Psoas muscle (tissue), 8 donors: ENCODE data around the gene TUBB4B. TPM values are rescaled to one million over a fixed set of nuclear protein-coding genes. Genes with fewer than 3 reads are reported as not detected.

Source experiments
- ATAC-seq, 4 donors: fragments of 200-7000 bp; cut with Tn5 transposase; one replicate each; pipeline ENCODE4 v1.9.1; 2020; ENCODE audit warnings: moderate library complexity in 3 of 4, mild to moderate bottlenecking in 2 of 4
- DNase-seq, 2 donors: peaks; one replicate each; pipeline ENCODE4 v3.0.0-alpha.2; 2020
- H3K27ac ChIP-seq: fragments of 200-600 bp; one replicate; pipeline ENCODE4 v1.8.0; 2022
- H3K27me3 ChIP-seq, 3 donors: fragments of 200-600 bp in 1 of 3; one replicate each; pipeline versions ENCODE4 v1.6.1 to v1.8.0; 2013 to 2022; ENCODE audit warnings: low read length in 2 of 3, mild to moderate bottlenecking in 2 of 3, moderate library complexity in 1 of 3; ENCODE audit not compliant: insufficient read depth in 3 of 3
- H3K36me3 ChIP-seq, 2 donors: fragments of 200-600 bp in 1 of 2; one replicate each; pipeline versions ENCODE4 v1.6.1 to v1.8.0; 2013 to 2022; ENCODE audit warnings: low read depth in 1 of 2, mild to moderate bottlenecking in 1 of 2, moderate library complexity in 1 of 2; ENCODE audit not compliant: insufficient read depth in 1 of 2
- H3K4me1 ChIP-seq: fragments of 200-600 bp; one replicate; pipeline ENCODE4 v1.8.0; 2022
- H3K4me3 ChIP-seq: fragments of 200-600 bp; one replicate; pipeline ENCODE4 v1.8.0; 2022; ENCODE audit warnings: mild to moderate bottlenecking
- H3K9me3 ChIP-seq: fragments of 200-600 bp; one replicate; pipeline ENCODE4 v1.8.0; 2022
- WGBS, 3 donors: extraction: QIAGEN DNeasy Blood & Tissue Kit; methylation state at CpG; one replicate each; pipeline versions ENCODE4 v1.1.6 to v1.1.7; 2013; 5-methylcytosine and 5-hydroxymethylcytosine counted together
- intact Hi-C, 2 donors: fragments of 100-400 bp; cut with DNase I; formaldehyde crosslinking; loops; one replicate each; pipeline versions ENCODE4 v1.11.0 to v1.14.2; 2022
- polyA plus RNA-seq, 3 donors: library from polyadenylated mRNA; stranded (reverse); fragments of 200-250 nt; gene quantifications; one replicate each; pipeline ENCODE4 v1.2.3, GENCODE V29; 2013
- total RNA-seq, 4 donors: library from RNA; stranded (reverse); fragmentation: NEBNext Ultra II Directional in 2 of 4; extraction: Animal tissue kit (Norgen Biotek cat#: 25700) in 2 of 4; gene quantifications; one replicate each; pipeline versions ENCODE4 v1.2.1 to v1.2.4, GENCODE V29; 2021 to 2023
- TF ChIP-seq, protein P1 (sequence below): fragments of 200-600 bp; IDR thresholded peaks from one replicate; pipeline ENCODE4 v1.8.0; 2022; ENCODE audit warnings: antibody characterized with exemption
- donor health status: healthy with polysubstance abuse.
- donor health status: DM: no; HTN: no; CAD: no; lungs with moderate emphysema.
- donor health status: Bipolar disorder and iron deficiency.
- donor health status: healthy.
- donor health status: DM: yes; HTN: yes; CAD: no.
- donor health status: DM: no; HTN: no; CAD: no.
- donor health status: DM: no; HTN: no; CAD: no.
- donor health status: DM: yes; HTN: yes; CAD: no.

Gene TUBB4B
- total and polyA plus RNA-seq, 7 donors = 111 to 838 (median 273) TPM

DNA sequence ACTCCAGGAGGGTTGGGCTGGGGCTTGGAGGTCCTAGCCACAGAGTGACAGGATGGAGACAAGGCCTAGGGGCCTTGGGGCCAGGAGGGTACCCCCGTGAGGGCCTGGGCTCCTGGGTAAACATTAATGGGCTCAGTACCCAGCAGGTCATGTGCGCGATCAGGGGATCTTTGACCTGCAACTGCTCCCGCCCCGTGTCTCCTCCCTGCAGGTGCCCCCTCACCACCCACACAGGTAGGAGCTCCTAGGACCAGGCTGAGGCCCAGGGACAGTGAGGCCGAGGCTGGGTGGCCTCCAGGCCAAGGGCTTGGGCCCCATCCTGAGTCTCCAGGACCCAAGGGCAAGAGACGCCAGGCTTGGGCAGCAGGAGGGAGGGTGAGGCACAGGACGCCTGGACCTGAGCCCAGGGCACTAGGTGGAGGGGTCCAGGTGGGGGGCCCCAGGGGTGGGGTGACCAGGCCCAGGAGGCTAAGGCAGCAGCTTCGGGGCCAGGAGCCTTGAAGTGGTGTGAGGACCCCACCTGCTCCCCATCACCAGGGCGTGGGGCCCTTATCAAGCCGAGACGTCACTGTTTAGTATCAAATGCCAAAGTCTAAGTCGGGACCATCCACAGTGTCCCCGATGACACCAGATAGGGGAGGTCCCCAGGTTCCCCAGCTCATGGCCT, 10.2 kb upstream of the TUBB4B start, which contains the start of gene SLC34A3:
Gene SLC34A3, plus strand, starts transcription at position 197 of the 667 bp plus-strand sequence. CDS start 802 bp downstream, outside the sequence.
- peaks cover under 1% of the 10 kb centered on the region for H3K4me1 ChIP-seq
- H3K36me3 ChIP-seq = no peaks in the 10 kb centered on the region
- H3K4me3 ChIP-seq = no peak within 1 kb of the TSS
- peaks cover 0 to 32% (median 15%) of the 10 kb centered on the region in 3 donors for H3K27me3 ChIP-seq
- no peak for DNase-seq
- H3K9me3 ChIP-seq = no peaks in the 10 kb centered on the region
- intact Hi-C loops = no loop called here
- H3K27ac ChIP-seq = no peak within 1 kb of the TSS
- TF ChIP-seq, protein P1, sequence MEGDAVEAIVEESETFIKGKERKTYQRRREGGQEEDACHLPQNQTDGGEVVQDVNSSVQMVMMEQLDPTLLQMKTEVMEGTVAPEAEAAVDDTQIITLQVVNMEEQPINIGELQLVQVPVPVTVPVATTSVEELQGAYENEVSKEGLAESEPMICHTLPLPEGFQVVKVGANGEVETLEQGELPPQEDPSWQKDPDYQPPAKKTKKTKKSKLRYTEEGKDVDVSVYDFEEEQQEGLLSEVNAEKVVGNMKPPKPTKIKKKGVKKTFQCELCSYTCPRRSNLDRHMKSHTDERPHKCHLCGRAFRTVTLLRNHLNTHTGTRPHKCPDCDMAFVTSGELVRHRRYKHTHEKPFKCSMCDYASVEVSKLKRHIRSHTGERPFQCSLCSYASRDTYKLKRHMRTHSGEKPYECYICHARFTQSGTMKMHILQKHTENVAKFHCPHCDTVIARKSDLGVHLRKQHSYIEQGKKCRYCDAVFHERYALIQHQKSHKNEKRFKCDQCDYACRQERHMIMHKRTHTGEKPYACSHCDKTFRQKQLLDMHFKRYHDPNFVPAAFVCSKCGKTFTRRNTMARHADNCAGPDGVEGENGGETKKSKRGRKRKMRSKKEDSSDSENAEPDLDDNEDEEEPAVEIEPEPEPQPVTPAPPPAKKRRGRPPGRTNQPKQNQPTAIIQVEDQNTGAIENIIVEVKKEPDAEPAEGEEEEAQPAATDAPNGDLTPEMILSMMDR = no peak
- ATAC-seq = no peak
- 63 to 68% (median 65%) methylated on average over 14 of the region's 14 CpGs for WGBS, 3 donors

DNA sequence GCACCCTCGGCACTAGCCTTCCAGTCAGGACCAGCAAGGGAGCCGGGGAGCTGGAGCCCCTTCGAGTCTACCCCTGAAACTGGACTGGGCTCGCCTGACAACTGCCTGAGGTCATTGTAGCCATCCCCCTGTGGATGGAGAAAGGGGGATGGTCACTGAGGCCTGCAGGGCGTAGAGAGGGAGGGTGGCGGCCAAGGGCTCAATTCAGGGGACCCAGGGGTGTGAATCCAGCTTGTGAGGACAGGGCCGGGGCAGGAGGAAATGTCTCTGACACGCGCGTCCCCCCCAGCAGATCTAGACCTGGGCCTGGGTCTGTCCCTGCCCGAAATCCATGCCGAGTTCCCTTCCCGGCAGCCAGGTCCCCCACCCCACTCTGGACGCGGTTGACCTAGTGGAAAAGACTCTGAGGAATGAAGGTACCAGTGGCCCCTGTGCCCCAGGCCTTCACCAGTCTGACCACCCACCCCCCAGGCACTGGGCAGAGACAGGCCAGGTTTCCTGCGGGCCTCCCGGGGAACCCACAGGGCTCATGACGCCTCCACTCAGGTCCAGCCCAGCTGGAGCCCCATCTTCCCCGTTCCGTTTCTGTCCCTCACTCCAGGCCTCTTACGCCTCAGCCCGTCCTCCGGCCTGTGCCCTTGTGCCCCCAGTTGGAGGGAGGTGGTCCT, 9.6 kb upstream of the TUBB4B start:
- ATAC-seq (no peak), DNase-seq (no peak)
- no peak overlapping the region for H3K4me3 ChIP-seq
- H3K27me3 ChIP-seq = peaks cover 0 to 32% (median 15%) of the 10 kb centered on the region in 3 donors
- no peaks in the 10 kb centered on the region for H3K36me3 ChIP-seq
- TF ChIP-seq, protein P1 = no peak
- peaks cover 6% of the 10 kb centered on the region for H3K4me1 ChIP-seq
- 76 to 83% (median 80%) methylated on average over 23 of the region's 23 CpGs for WGBS, 3 donors
- intact Hi-C loops = no loop called here
- no peaks in the 10 kb centered on the region for H3K9me3 ChIP-seq
- no peak overlapping the region for H3K27ac ChIP-seq

DNA sequence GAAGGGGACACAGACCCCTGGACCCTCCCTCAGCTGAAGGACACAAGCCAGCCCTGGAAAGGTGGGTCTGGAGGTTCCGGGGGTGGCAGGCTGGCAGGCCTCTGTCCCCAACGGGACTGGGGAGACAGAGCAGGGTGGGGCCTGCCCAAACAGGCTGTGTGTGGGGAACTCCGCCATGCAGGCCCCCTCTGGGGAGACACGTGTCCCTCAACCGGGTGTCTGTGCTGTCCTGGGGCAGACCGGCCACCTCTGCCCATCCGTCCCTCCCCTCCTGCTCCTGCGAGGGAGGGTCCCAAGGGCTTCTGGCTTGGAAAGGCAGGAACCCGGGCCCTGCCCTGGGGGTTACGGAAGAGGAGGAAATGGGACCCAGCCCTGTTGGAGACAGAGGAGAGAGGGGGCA, 9.0 kb upstream of the TUBB4B start:
- H3K9me3 ChIP-seq = no peaks in the 10 kb centered on the region
- H3K36me3 ChIP-seq = no peaks in the 10 kb centered on the region
- 53 to 59% (median 53%) methylated on average over 8 to 10 of the region's 10 CpGs for WGBS, 3 donors
- no peak for DNase-seq
- H3K4me1 ChIP-seq = peaks cover 10% of the 10 kb centered on the region
- no peak overlapping the region for H3K4me3 ChIP-seq
- ATAC-seq = no peak
- intact Hi-C loops = no loop called here
- H3K27ac ChIP-seq = no peak overlapping the region
- H3K27me3 ChIP-seq = peaks cover 0 to 29% (median 15%) of the 10 kb centered on the region in 3 donors
- TF ChIP-seq, protein P1 = no peak

DNA sequence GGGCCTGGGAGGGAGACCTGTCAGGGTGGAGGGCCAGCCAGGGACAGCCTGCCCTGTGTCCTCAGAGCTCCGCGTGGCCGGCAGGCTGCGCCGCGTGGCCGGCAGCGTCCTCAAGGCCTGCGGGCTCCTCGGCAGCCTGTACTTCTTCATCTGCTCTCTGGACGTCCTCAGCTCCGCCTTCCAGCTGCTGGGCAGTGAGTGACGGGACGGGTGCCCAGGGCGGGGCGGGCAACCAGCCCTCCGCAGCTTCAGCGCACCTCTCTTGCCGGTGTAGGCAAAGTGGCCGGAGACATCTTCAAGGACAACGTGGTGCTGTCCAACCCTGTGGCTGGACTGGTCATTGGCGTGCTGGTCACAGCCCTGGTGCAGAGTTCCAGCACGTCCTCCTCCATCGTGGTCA, 8.6 kb upstream of the TUBB4B start:
- intact Hi-C loops = no loop called here
- H3K36me3 ChIP-seq = no peaks in the 10 kb centered on the region
- ATAC-seq (no peak), DNase-seq (no peak)
- H3K4me3 ChIP-seq = no peak overlapping the region
- H3K4me1 ChIP-seq = peaks cover 15% of the 10 kb centered on the region
- no peaks in the 10 kb centered on the region for H3K9me3 ChIP-seq
- 43 to 74% (median 63%) methylated on average over 12 to 24 of the region's 24 CpGs for WGBS, 3 donors
- no peak overlapping the region for H3K27ac ChIP-seq
- peaks cover 0 to 25% (median 15%) of the 10 kb centered on the region in 3 donors for H3K27me3 ChIP-seq
- TF ChIP-seq, protein P1 = no peak
